Measurements from ENCODE around the gene NBL1. TPM values are rescaled to one million over a fixed set of nuclear protein-coding genes. Genes with fewer than 3 reads are reported as not detected.
A peak's percentile ranks its signal among the peaks of the same experiment; 100 is the strongest.

NBL1 gene
- total RNA-seq: 10 to 100 TPM; 22.4 to 51.9 TPM

DNA sequence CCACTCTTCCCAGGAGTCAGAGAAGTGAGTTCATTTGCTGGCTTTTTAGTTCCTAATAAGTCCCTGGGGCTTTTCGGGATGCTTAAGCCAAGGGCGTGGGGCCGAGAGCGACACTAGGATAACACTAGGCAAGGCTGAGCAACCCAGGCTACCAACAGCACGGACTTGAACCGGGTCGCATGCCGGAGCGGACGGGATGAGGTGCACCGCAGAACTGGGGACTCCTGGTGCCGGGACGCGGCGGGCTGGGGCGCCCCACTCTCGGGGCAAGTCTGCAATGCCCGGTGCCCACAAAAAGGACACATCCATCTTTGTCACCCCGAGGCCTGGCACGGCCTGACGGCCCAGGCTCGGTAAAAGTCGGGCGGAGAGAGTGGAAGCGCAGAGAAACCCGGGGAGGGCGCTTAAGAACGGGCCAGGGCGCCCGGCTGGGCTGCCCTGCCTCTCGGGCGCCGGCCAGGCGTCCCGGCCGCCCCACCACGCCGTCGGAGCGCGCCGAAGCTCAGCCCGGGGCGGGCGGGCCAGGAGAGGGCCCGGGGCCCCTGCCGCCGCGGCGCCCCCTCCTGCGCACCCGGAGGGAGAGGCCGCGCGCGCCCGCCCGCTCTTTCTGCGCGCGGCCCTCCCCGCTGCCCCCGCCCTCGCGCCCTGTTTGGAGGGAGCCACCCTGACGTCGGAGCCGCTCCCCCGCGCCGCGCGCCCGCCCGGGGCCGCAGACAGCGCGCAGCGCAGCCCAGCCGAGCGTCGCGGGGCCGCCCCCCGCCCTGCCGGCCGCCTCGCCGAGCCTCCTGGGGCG is at the start of gene NBL1:
Gene NBL1, plus strand, starts transcription at position 710 of the 793 bp plus-strand sequence. CDS start 10,720 bp downstream, outside the sequence.
- DNase-seq (peak; percentile 80 to 87), ATAC-seq (replicated peaks in 1 of 2) (peak; percentile 91)
- Mint-ChIP-seq H3K27me3 (ENCODE audit: low read depth) (peaks cover 21% of the 10 kb centered on the region), H3K27ac (peak within 1 kb of the TSS; percentile 82), H3K9me3 (no peaks in the 10 kb centered on the region), H3K4me3 (peak within 1 kb of the TSS; percentile 91 to 97), H3K36me3 (ENCODE audit: insufficient read depth in 2 of 2) (peaks cover 2 to 3% of the 10 kb centered on the region in 2 donors), H3K4me1 (ENCODE audit: low read depth) (peaks cover 31% of the 10 kb centered on the region)

DNA sequence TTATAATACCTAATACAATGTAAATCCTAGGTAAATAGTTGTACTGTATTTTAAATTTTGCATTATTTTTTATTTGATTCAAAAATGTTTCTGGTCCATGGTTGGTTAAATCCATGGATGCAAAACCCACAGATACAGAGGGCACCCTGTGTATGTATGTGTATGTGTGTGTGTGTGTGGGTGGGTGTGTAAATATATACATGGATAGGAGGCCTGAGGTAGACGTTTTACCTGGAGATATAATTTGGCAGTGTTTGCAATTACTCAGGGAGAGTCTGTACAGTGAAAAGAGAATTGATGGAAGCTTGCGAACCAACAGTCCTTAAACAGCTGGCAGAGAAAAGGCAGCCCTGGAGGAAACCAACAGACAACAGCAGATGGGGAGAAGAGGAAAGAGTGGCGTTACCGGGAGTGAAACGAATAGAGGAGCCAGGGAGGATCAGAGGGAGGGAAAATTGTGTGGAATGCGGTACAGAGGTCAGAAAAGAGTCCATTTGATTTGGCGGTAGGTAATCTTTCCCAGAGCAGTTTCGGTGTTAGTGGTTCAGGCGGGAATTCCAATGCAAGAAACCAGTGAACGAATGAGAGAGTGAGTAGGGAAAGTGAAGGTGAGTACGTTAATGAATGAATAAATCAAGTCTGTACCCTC is 47.9 kb upstream of the NBL1 start:
- H3K9me3 Mint-ChIP-seq: no peaks in the 10 kb centered on the region
- ATAC-seq (replicated peaks in 1 of 2): no peak
- H3K27ac Mint-ChIP-seq: peak overlapping the region; percentile 89
- H3K27me3 Mint-ChIP-seq (ENCODE audit: low read depth): no peaks in the 10 kb centered on the region
- H3K36me3 Mint-ChIP-seq (ENCODE audit: insufficient read depth in 2 of 2): peaks cover 8 to 10% of the 10 kb centered on the region in 2 donors
- peak overlapping the region; percentile 88 to 96 for H3K4me3 Mint-ChIP-seq
- DNase-seq: no peak
- H3K4me1 Mint-ChIP-seq (ENCODE audit: low read depth): peaks cover 44% of the 10 kb centered on the region

- peak; percentile 98 to 99 for DNase-seq
- Mint-ChIP-seq H3K4me1 (ENCODE audit: low read depth) (peaks cover 51% of the 10 kb centered on the region), H3K9me3 (no peaks in the 10 kb centered on the region), H3K27ac (peak overlapping the region; percentile 97), H3K36me3 (ENCODE audit: insufficient read depth in 2 of 2) (peaks cover 8 to 10% of the 10 kb centered on the region in 2 donors), H3K27me3 (ENCODE audit: low read depth) (no peaks in the 10 kb centered on the region), H3K4me3 (peak overlapping the region; percentile 88 to 96)
- peak; percentile 90 for ATAC-seq (replicated peaks in 1 of 2)
Observed at GRCh38 chr1:19596714-19597495, 47.2 kb upstream of the NBL1 start.

DNA sequence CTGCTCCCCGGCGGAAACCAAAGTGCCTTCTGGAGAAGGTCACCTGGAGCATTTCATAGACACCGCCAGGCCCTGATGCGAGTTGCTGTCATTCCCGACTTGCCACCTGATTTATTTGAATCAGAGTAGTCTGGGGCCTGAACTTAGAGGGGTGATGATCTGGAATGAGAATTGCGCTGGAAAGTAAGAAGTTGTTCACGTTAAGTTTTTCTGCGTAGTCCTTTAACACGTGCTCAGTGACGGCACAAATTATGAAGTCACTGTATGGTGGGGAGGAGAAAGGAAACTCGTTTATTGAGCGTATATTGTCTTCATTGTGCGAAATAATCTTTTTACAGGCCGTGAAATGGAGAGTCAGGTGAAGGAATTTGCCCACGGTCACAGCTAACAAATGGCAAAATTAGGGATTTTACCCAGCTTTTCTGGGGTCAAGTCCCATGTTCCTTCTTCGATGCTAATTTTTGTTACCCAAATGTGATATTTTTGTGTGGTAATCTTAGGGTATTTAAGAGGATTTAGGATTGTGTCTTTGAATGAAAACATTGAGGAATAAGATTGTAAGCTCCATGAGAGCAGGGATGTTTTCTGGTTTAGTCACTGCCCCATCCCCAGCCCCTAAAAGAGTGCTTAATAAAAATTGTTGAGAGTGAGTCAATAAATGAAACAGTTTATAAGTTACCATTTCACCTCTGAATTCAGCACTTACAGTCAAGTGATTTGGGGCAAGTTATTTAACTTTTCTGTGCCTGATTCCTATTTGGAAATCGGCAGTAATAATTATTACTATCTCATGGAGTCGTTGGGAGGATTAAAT is 46.4 kb upstream of the NBL1 start:
- ATAC-seq (replicated peaks in 1 of 2) (peak; percentile 14 to 29), DNase-seq (no peak)
- H3K4me1 Mint-ChIP-seq (ENCODE audit: low read depth): peaks cover 58% of the 10 kb centered on the region
- peaks cover 8 to 13% of the 10 kb centered on the region in 2 donors for H3K36me3 Mint-ChIP-seq (ENCODE audit: insufficient read depth in 2 of 2)
- no peaks in the 10 kb centered on the region for H3K9me3 Mint-ChIP-seq
- H3K27me3 Mint-ChIP-seq (ENCODE audit: low read depth): no peaks in the 10 kb centered on the region
- H3K4me3 Mint-ChIP-seq: peak overlapping the region; percentile 88 to 96
- peak overlapping the region; percentile 97 for H3K27ac Mint-ChIP-seq

DNA sequence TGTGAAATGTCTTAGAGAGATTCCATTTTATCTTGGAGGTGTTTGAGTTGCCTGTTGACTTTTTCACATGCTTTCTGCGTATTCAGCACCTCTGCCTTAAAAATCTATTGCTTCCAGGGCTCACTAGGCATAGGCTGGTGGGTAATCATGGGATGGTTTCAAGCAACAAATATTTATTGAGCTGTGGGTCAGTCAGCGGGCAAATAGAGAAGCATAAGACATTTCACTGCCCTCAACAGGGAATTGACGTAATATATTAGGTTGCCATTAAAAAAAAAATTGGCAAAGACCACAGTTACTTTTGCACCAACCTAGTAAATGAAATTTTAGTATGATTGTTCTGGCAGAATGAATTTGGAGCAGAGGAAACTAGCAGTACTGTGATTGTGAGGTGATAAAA is 44.3 kb upstream of the NBL1 start:
- peaks cover 72% of the 10 kb centered on the region for H3K4me1 Mint-ChIP-seq (ENCODE audit: low read depth)
- ATAC-seq (replicated peaks in 1 of 2): no peak
- H3K4me3 Mint-ChIP-seq: peak overlapping the region; percentile 77 to 86
- DNase-seq: no peak
- peak overlapping the region; percentile 93 for H3K27ac Mint-ChIP-seq
- no peaks in the 10 kb centered on the region for H3K9me3 Mint-ChIP-seq
- no peaks in the 10 kb centered on the region for H3K27me3 Mint-ChIP-seq (ENCODE audit: low read depth)
- peaks cover 8 to 13% of the 10 kb centered on the region in 2 donors for H3K36me3 Mint-ChIP-seq (ENCODE audit: insufficient read depth in 2 of 2)

DNA sequence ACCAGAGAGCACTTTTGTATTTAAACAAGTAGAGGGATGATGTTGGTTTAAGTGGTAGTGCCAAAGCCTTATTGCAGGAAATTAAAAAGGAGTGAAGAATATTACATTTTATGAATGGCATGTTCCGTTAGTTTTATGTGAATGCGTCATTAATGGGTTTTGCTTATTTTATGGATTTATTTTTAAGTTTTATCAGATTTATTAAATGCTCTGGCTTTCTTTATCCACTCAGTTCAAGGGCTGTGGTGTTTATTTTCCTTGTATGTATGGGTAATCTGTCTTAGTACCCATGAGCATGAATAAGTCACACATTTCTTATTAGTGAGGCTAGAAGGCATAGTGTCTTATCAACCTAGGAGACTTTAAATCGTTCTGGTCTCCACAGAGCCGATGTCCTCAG is 41.6 kb upstream of the NBL1 start:
- no peak for ATAC-seq (replicated peaks in 1 of 2)

DNA sequence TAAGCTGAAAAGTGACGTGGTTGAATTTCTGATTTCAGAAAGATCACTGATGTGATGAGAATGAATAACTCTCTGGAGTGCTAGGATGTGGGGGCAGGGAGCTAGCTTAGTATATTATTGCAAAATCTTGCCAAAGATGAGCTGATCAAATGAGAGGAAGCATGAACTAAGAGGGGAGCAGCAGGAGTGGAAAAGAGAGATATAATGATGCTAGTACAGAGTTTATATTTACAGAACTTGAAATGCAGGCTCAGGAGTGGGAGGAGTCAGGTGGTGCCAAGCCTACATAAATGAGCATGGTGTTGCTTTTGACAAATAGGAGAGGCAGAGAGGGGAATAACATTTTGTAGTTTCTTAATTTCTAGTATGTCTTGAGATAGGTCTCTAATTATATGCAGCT is 38.1 kb upstream of the NBL1 start:
- H3K36me3 Mint-ChIP-seq (ENCODE audit: insufficient read depth in 2 of 2): peaks cover 3 to 7% of the 10 kb centered on the region in 2 donors
- no peaks in the 10 kb centered on the region for H3K27me3 Mint-ChIP-seq (ENCODE audit: low read depth)
- peaks cover 73% of the 10 kb centered on the region for H3K4me1 Mint-ChIP-seq (ENCODE audit: low read depth)
- H3K9me3 Mint-ChIP-seq: no peaks in the 10 kb centered on the region
- H3K4me3 Mint-ChIP-seq: peak overlapping the region; percentile 49 to 55
- DNase-seq (no peak), ATAC-seq (replicated peaks in 1 of 2) (peak; percentile 25 to 66)
- H3K27ac Mint-ChIP-seq: peak overlapping the region; percentile 48

More for the DNA sequence above, 41.6 kb upstream of the NBL1 start:
- H3K27me3 Mint-ChIP-seq (ENCODE audit: low read depth): no peaks in the 10 kb centered on the region
- no peak for DNase-seq
- peaks cover 85% of the 10 kb centered on the region for H3K4me1 Mint-ChIP-seq (ENCODE audit: low read depth)
- peaks cover 9% of the 10 kb centered on the region in 2 donors for H3K36me3 Mint-ChIP-seq (ENCODE audit: insufficient read depth in 2 of 2)
- no peaks in the 10 kb centered on the region for H3K9me3 Mint-ChIP-seq
- H3K4me3 Mint-ChIP-seq: no peak overlapping the region
- H3K27ac Mint-ChIP-seq: peak overlapping the region; percentile 26

- peak; percentile 39 to 66 for DNase-seq
- peak; percentile 70 to 75 for ATAC-seq (replicated peaks in 1 of 2)
- H3K36me3 Mint-ChIP-seq (ENCODE audit: insufficient read depth in 2 of 2): peaks cover 3 to 7% of the 10 kb centered on the region in 2 donors
- no peaks in the 10 kb centered on the region for H3K9me3 Mint-ChIP-seq
- H3K27me3 Mint-ChIP-seq (ENCODE audit: low read depth): no peaks in the 10 kb centered on the region
- H3K27ac Mint-ChIP-seq: peak overlapping the region; percentile 73
- peak overlapping the region; percentile 49 to 55 for H3K4me3 Mint-ChIP-seq
- H3K4me1 Mint-ChIP-seq (ENCODE audit: low read depth): peaks cover 63% of the 10 kb centered on the region
Observed at GRCh38 chr1:19606817-19607642, 37.1 kb upstream of the NBL1 start.

DNA sequence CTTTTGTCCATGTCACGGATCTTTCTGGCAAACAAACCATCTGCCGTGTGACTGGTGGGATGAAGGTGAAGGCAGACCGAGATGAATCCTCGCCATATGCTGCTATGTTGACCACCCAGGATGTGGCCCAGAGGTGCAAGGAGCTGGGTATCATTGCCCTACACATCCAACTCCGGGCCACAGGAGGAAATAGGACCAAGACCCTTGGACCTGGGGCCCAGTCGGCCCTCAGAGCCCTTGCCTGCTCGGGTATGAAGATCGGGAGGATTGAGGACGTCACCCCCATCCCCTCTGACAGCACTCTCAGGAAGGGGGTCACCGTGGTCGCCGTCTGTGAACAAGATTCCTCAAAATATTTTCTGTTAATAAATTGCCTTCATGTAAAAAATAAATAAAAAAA is 35.9 kb upstream of the NBL1 start:
- Mint-ChIP-seq H3K27ac (no peak overlapping the region), H3K36me3 (ENCODE audit: insufficient read depth in 2 of 2) (peaks cover 3 to 4% of the 10 kb centered on the region in 2 donors), H3K4me1 (ENCODE audit: low read depth) (peaks cover 60% of the 10 kb centered on the region), H3K4me3 (no peak overlapping the region), H3K27me3 (ENCODE audit: low read depth) (no peaks in the 10 kb centered on the region), H3K9me3 (no peaks in the 10 kb centered on the region)
- no peak for DNase-seq
- no peak for ATAC-seq (replicated peaks in 1 of 2)

DNA sequence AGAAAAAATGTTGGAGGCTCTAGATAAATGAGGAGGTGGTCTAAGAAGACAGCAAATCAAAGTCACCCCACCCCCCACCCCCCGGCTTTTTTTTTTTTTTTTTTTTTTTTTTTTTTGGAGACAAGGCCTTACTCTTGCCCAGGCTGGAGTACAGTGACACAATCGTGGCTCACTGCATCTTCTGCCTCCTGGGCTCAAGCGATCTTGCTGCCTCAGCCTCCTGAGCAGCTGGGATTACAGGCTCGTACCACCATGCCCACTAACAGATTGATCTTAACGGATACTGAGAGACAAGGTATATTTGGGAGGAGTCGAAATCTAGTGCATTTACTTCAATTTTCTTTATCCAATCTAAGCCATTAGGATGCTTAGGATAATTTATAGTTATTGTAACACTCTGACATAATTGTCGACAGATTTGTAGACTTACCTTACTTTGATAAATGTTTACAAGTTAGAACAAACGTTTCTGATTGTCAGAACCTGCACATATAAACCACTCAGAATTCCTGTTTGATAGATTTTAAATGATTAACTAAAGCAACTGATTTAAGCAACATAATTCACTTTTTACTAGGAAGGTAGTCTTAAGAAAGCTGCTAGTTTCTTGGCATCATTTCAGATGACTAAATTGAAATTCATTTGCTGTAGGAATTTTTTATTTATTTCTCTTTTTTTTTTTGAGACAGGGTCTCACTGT is 33.7 kb upstream of the NBL1 start:
- H3K4me3 Mint-ChIP-seq: no peak overlapping the region
- H3K27me3 Mint-ChIP-seq (ENCODE audit: low read depth): no peaks in the 10 kb centered on the region
- DNase-seq (no peak), ATAC-seq (replicated peaks in 1 of 2) (no peak)
- H3K27ac Mint-ChIP-seq: no peak overlapping the region
- peaks cover 4 to 7% of the 10 kb centered on the region in 2 donors for H3K36me3 Mint-ChIP-seq (ENCODE audit: insufficient read depth in 2 of 2)
- H3K9me3 Mint-ChIP-seq: no peaks in the 10 kb centered on the region
- peaks cover 44% of the 10 kb centered on the region for H3K4me1 Mint-ChIP-seq (ENCODE audit: low read depth)

GRCh38 chr1:19612530-19612929 is 31.6 kb upstream of the NBL1 start:
- H3K27ac Mint-ChIP-seq: no peak overlapping the region
- H3K36me3 Mint-ChIP-seq (ENCODE audit: insufficient read depth in 2 of 2): peaks cover 3 to 4% of the 10 kb centered on the region in 2 donors

More at GRCh38 chr1:19612530-19612929, 31.6 kb upstream of the NBL1 start:
- Mint-ChIP-seq H3K4me3 (no peak overlapping the region), H3K27me3 (ENCODE audit: low read depth) (no peaks in the 10 kb centered on the region), H3K4me1 (ENCODE audit: low read depth) (peaks cover 31% of the 10 kb centered on the region), H3K9me3 (no peaks in the 10 kb centered on the region)
- DNase-seq (no peak), ATAC-seq (replicated peaks in 1 of 2) (no peak)

Data from activated T-cell treated with anti-CD3 and anti-CD28 coated beads, Interleukin-2, amount 50 U/mL, for 72 hours (primary cell).